ENCODE data around the gene MTARC1. TPM values are rescaled to one million over a fixed set of nuclear protein-coding genes. Genes with fewer than 3 reads are reported as not detected.

MTARC1 gene
- total and polyA plus RNA-seq, 9 of the 15 experiments (the other 6 are each of a cell fraction or from before 2014, with no cell fraction given), result 0.07 to 0.14 (median 0.11) TPM; not detected in 6

DNA sequence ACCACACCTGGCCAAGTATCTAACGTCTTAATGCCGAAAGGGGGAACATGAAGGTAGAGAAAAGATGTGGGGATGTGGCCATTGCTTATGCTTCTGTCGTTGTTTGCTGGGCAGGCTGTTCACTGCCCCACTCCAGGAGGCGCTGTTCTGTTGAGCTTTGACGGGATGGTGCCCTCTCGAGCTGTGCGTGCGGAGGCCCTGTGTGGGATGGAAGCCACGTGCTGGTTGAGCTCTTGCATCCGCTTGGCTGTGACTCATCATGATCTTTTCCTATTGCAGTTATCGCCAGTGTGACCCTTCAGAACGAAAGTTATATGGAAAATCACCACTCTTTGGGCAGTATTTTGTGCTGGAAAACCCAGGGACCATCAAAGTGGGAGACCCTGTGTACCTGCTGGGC, 26.3 kb downstream of the MTARC1 start (continued):
- peak; percentile 80 for TF ChIP-seq MYC (IDR thresholded peaks at IDR 0.05; ENCODE audit: low read depth, low read length)
- TF ChIP-seq MYC (CRISPR knock-in tag; IDR thresholded peaks at IDR 0.05; ENCODE audit: borderline replicate concordance, low read depth), result no peak
- TF ChIP-seq JUN (IDR thresholded peaks at IDR 0.05; ENCODE audit: borderline replicate concordance, low read depth, low read length), result peak; percentile 76; the same call in 1 of the 2 replicates
- no peak for TF ChIP-seq JUN (CRISPR knock-in tag; IDR thresholded peaks at IDR 0.05; ENCODE audit: borderline replicate concordance)
- TF ChIP-seq, protein P1, sequence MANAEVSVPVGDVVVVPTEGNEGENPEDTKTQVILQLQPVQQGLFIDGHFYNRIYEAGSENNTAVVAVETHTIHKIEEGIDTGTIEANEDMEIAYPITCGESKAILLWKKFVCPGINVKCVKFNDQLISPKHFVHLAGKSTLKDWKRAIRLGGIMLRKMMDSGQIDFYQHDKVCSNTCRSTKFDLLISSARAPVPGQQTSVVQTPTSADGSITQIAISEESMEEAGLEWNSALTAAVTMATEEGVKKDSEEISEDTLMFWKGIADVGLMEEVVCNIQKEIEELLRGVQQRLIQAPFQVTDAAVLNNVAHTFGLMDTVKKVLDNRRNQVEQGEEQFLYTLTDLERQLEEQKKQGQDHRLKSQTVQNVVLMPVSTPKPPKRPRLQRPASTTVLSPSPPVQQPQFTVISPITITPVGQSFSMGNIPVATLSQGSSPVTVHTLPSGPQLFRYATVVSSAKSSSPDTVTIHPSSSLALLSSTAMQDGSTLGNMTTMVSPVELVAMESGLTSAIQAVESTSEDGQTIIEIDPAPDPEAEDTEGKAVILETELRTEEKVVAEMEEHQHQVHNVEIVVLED (CRISPR knock-in tag; IDR thresholded peaks at IDR 0.05), result 0 out of 2 replicates have a peak, but pooled peaks have one; percentile 12
- TF ChIP-seq, protein P2, sequence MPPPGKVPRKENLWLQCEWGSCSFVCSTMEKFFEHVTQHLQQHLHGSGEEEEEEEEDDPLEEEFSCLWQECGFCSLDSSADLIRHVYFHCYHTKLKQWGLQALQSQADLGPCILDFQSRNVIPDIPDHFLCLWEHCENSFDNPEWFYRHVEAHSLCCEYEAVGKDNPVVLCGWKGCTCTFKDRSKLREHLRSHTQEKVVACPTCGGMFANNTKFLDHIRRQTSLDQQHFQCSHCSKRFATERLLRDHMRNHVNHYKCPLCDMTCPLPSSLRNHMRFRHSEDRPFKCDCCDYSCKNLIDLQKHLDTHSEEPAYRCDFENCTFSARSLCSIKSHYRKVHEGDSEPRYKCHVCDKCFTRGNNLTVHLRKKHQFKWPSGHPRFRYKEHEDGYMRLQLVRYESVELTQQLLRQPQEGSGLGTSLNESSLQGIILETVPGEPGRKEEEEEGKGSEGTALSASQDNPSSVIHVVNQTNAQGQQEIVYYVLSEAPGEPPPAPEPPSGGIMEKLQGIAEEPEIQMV (tag; conservative IDR thresholded peaks at IDR 0.05; ENCODE audit: low read depth), result no peak
- no peak for TF ChIP-seq ZSCAN32 (CRISPR knock-in tag; IDR thresholded peaks at IDR 0.05)
- peak; percentile 31; the same call in 1 of the 2 replicates for TF ChIP-seq RAD51 (IDR thresholded peaks at IDR 0.05; ENCODE audit: borderline replicate concordance, low read depth)
- peak; percentile 58 for TF ChIP-seq USF1 (CRISPR knock-in tag; IDR thresholded peaks at IDR 0.05)
- TF ChIP-seq ZNF232 (CRISPR knock-in tag; IDR thresholded peaks at IDR 0.05), result no peak
- no peak for TF ChIP-seq ZNF75A (CRISPR knock-in tag; IDR thresholded peaks at IDR 0.05)
- TF ChIP-seq ETV1 (tag; conservative IDR thresholded peaks at IDR 0.05; ENCODE audit: low read depth), result peak; percentile 63
- TF ChIP-seq ZFP36 (IDR thresholded peaks at IDR 0.05; ENCODE audit: low read depth, low read length, partially characterized antibody), result no peak
- TF ChIP-seq PCBP1 (IDR thresholded peaks at IDR 0.05; ENCODE audit: low read depth, low read length, poor library complexity, severe bottlenecking), result no peak
- TF ChIP-seq MAX (CRISPR knock-in tag; IDR thresholded peaks at IDR 0.05), result peak; percentile 36; the same call in 1 of the 2 replicates
- TF ChIP-seq RCOR1 (IDR thresholded peaks at IDR 0.05; ENCODE audit: borderline replicate concordance in 1 of 2, low read depth in 2 of 2, low read length in 2 of 2), result peak in 1 of 2 experiments; percentile 53; a peak in 2 of 4 replicates
- no peak for TF ChIP-seq HMG20A (CRISPR knock-in tag; conservative IDR thresholded peaks at IDR 0.05)
- TF ChIP-seq SMC3 (conservative IDR thresholded peaks at IDR 0.05; ENCODE audit: insufficient read depth, low read depth, low read length), result 0 out of 2 replicates have a peak, but pooled peaks have one; percentile 18
- TF ChIP-seq, protein P3, sequence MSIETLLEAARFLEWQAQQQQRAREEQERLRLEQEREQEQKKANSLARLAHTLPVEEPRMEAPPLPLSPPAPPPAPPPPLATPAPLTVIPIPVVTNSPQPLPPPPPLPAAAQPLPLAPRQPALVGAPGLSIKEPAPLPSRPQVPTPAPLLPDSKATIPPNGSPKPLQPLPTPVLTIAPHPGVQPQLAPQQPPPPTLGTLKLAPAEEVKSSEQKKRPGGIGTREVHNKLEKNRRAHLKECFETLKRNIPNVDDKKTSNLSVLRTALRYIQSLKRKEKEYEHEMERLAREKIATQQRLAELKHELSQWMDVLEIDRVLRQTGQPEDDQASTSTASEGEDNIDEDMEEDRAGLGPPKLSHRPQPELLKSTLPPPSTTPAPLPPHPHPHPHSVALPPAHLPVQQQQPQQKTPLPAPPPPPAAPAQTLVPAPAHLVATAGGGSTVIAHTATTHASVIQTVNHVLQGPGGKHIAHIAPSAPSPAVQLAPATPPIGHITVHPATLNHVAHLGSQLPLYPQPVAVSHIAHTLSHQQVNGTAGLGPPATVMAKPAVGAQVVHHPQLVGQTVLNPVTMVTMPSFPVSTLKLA (conservative IDR thresholded peaks at IDR 0.05), result peak in 1 of 2 experiments; percentile 36; a peak in 2 of 4 replicates
